Activated T-cell treated with anti-CD3 and anti-CD28 coated beads, Interleukin-2, amount 50 U/mL, for 1 hour (primary cell): ENCODE data around the gene APBB3.
"Not testable (repeated sequence)": the region's sequence is repeated elsewhere in the genome, so short reads cannot be mapped to it uniquely, and the experiment has no call there.

Source experiments
- DNase-seq: peaks from one replicate; pipeline ENCODE4 v3.0.0-alpha.2; 2020

The APBB3 gene, protein sequence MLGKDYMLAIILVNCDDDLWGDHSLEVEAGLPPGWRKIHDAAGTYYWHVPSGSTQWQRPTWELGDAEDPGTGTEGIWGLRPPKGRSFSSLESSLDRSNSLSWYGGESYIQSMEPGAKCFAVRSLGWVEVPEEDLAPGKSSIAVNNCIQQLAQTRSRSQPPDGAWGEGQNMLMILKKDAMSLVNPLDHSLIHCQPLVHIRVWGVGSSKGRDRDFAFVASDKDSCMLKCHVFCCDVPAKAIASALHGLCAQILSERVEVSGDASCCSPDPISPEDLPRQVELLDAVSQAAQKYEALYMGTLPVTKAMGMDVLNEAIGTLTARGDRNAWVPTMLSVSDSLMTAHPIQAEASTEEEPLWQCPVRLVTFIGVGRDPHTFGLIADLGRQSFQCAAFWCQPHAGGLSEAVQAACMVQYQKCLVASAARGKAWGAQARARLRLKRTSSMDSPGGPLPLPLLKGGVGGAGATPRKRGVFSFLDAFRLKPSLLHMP

GRCh38 chr5:140564196-140565023 lies at the start of gene APBB3, which contains the start of gene SLC35A4:
Gene APBB3 (minus strand): TSS chr5:140564598. CDS start chr5:140564245, 353 bp downstream.
Gene SLC35A4 (plus strand): TSS chr5:140564828. CDS start chr5:140567170, 2,342 bp downstream.
- peak; percentile 95 for DNase-seq

DNA sequence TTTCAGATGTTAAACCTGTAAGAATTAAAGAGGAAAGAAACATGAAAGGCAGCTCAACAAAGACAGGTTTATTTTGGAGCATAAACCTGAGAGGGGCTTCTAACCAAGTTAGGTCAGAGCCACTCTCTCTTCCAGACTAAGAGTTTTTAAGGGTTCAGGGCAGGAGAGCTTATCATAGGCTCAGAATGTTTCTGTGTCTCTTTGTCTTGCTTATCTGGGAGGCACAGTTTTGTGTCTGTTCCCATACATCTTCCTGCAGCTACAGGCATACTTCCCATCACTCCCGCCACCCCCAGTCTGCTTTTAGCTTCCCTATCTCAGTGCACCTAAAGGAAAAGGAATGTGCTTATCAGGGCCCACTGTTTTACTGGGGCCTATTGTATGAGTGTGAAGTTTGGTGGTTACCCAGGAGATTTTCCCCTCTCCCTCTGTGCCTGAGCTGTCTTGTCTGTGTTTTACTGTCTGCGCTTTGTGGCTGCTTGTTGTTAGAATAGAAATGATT lies 46.7 kb upstream of the APBB3 start:
- no peak for DNase-seq

- no peak for DNase-seq
These were observed 44.7 kb upstream of the APBB3 start for GRCh38 chr5:140609126-140609525.

GRCh38 chr5:140608722-140609121 lies 44.3 kb upstream of the APBB3 start:
- DNase-seq, result no peak

DNA sequence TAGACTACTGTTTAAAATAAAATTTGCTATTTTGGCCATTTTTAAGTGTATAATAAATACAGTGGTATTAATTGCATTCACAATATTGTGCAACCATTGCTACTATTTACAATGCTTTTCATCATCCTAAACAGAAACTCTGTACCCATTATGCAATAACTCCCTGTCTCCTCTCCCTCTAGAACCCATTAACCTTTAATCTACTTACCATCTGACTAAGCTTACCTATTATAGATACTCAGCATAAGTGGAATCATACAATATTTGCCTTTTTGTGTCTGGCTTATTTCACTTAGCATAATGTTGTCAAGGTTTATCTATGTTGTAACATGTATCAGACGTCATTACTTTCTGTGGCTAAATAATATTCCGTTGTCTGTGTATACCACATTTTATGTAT lies 42.6 kb upstream of the APBB3 start:
- DNase-seq, result no peak

DNA sequence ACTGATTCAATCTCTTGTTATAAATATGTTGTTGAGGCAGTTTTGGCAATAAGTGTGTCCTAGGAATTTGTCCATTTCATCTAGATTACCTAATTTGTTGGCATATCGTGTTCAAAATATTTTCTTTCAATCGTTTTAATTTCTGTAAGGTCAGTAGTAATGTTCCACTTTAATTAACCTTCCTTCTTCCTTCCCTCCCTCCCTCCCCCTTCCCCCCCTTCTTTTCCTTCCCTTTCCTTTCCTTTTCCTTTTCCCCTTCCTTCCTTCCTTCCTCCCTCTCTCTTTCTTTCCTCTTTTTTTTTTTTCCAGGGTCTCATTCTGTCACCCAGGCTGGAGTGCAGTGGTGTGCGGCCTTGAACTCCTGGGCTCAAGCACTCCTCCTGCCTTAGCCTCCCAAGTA lies 41.5 kb upstream of the APBB3 start:
- DNase-seq, result no peak

DNA sequence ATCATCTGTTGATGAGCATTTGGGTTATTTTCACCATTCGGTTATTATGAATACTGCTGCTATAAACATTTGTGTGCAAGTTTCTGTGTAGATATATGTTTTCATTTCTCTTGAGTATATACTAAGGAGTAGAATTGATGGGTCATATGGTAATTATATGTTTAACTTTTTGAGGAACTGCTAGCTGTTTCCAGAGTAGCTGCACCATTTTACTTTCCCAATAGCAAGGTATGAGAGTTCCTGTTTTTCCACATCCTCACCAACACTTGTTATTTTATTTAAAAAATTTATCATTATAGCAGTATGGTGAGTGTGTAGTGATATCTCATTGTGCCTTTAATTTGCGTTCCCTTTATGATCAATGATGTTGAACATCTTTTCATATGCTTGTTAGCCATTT lies 39.3 kb upstream of the APBB3 start:
- no peak for DNase-seq

GRCh38 chr5:140603446-140603698 lies 39.0 kb upstream of the APBB3 start:
- DNase-seq, result not testable (repeated sequence)

DNA sequence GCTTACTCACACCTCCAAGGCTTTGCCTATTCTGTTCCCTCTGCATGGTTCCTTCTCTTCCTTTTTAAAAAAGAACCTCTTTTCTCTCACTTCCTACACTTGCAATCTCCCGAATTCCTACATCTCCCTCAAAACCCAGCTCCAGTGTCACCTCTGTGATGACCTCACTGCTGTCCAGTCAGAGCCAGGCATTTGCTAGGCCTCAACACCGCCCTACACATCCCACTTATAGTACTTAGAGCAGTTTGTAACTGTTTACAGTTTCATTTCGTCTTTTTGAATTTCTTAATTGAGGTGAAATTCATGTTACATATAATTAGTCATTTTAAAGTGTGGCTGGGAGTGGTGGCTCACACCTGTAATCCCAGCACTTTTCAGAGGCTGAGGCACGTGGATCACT lies 37.7 kb upstream of the APBB3 start:
- no peak for DNase-seq

DNA sequence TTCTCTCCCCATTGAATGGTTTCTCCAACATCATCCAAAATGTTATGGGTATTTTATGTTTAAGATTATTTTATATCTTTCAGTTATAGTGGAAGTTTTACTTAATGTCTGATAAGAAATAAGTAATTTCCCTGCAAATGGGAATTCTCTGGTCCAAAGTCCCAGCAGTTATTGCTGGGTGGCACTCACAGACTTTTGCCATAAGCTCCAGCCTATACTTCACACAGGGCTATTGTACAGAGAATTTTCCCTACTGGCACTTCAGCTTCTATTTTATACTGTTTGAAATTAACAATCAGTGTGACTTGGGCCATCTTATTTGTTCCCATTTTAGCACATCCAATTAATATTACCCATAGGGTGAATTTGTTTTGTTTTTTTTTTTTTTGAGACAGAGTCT lies 35.7 kb upstream of the APBB3 start:
- DNase-seq, result no peak

GRCh38 chr5:140598836-140599235 lies 34.4 kb upstream of the APBB3 start:
- no peak for DNase-seq

GRCh38 chr5:140596321-140596741 lies 31.9 kb upstream of the APBB3 start:
- no peak for DNase-seq

- DNase-seq, result no peak
These were observed 31.3 kb upstream of the APBB3 start for GRCh38 chr5:140595538-140596300.

DNA sequence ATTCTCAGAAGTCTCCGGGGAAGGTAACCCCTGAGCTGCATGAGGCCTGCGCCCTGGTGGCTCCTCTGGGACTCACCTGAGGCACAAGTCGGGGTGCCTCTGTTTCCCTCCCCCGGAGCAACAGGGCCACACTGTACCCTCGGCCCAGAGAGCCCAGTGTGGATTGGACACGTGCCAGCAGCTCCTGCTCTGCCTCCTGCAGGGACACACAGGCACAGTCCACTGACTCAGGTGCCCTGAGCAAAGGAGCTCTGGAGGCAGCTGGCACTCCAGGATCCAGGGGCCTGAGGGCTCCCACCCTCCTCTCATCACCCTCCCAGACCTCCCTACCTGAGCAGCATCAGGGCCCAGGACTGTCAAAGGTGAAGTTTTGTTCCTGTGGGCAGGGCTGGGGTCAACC lies 29.8 kb upstream of the APBB3 start:
- DNase-seq, result no peak

DNA sequence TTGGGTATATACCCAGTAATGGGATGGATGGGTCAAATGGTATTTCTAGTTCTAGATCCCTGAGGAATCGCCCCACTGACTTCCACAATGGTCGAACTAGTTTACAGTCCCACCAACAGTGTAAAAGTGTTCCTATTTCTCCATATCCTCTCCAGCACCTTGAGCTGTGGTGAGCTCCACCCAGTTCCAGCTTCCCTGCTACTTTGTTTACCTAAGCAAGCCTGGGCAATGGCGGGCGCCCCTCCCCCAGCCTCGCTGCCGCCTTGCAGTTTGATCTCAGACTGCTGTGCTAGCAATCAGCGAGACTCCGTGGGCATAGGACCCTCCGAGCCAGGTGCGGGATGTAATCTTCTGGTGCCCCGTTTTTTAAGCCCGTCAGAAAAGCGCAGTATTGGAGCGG lies 28.7 kb upstream of the APBB3 start:
- not testable (repeated sequence) for DNase-seq

- no peak for DNase-seq
These were observed 27.5 kb upstream of the APBB3 start for GRCh38 chr5:140591747-140592372.

DNA sequence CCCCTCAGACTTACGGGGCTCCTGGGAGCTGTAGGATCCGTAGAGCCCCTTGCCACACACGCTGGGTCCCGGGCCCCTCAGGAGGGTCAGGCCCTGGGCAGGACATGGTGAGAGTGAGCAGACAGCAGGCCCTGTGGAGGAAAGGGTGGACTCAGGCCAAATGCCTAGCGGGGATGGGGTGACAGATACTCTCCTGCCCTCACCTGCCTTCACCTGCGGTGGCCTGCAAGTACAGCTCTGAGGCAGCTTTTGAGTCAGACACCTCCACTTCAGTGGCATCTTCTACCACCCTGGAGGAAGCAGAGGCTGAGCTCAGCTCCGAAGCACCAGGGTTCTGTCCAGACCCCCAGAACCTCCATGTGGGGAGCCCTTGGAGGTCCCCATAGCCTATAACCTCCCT lies 26.5 kb upstream of the APBB3 start:
- no peak for DNase-seq

- DNase-seq, result no peak
These were observed 24.1 kb upstream of the APBB3 start for GRCh38 chr5:140588311-140589070.

DNA sequence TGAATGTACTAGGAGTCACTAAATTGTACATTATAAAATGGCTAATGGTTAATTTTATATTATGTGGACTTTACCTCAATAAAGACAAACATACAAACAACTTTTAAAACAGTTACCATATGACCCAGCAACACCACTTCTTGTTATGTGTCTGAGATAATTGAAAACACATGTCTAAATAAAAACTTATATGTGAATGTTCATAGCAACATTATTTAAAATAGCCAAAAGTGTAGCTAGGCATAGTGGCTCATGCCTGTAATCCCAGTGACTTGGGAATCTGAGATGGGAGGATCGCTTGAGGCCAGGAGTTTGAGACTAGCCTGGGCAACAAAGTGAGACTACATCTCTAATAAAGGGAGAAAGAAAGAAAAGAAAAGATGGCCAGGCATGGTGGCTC lies 23.1 kb upstream of the APBB3 start:
- DNase-seq, result no peak

DNA sequence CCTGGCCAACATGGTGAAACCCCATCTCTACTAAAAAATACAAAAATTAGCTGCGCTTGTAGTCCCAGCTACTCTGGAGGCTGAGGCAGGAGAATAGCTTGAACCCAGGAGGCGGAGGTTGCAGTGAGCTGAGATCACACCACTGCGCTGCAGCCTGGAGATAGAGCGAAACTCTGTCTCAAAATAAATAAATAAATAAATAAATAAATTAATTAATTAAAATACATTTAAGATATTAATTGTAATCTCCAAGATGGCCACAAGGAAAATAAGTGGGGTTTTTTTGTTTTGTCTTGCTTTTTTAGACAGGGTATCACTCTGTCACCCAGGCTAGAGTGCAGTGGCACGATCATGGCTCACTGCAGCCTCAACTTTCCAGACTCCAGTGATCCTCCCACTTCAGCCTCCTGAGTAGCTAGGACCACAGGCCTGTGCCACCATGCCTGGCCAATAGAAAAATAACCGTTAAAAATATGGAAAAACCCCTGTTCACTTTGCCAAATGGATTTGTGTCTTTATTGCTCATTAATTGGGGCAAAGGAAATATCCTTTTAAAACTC lies 14.9 kb upstream of the APBB3 start:
- DNase-seq, result not testable (repeated sequence)

DNA sequence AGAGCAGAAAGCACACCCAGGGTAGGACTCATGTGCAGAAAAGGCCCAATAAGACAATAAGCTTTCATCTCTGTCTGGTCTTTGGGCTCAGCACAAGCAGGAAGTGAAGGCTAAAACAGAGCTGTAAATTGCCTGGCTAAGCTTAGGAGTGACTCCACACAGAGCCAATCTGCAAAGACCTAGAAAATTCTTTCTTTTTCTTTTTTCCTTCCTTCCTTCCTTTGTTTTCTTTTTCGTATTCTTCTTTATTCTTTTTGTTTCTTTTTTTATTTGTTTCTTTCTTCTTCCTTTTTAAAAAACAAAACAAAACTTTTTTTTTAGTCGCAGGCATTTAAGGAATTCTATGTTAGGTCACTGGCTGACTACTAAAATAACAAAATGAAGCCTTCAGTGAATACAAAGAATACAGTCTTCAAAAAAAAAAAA lies 12.4 kb upstream of the APBB3 start:
- DNase-seq, result no peak
